Central memory CD8-positive, alpha-beta T cell (primary cell): ENCODE measurements around the gene MAP7D3.

ENCODE experiments used
- ATAC-seq: fragments of 150-1000 bp; cut with Tn5 transposase; replicated peaks from 2 replicates; pipeline ENCODE4 v1.10.0; 2022; ENCODE audit warnings: mild to moderate bottlenecking, moderate FRiP score, moderate number of reproducible peaks; ENCODE audit not compliant: poor library complexity, severe bottlenecking; ENCODE audit errors: extremely low read depth
- DNase-seq, 2 donors: peaks; one replicate each; pipeline ENCODE4 v3.0.0; 2021; ENCODE audit warnings: low spot score in 2 of 2
- H3K27ac Mint-ChIP-seq: one replicate; pipeline ENCODE4 v1.8.0; 2022; ENCODE audit warnings: low read depth, mild to moderate bottlenecking, moderate library complexity, mixed read lengths
- H3K27me3 Mint-ChIP-seq: one replicate; pipeline ENCODE4 v1.8.0; 2022; ENCODE audit warnings: mixed read lengths
- H3K36me3 Mint-ChIP-seq: one replicate; pipeline ENCODE4 v1.8.0; 2022; ENCODE audit warnings: mild to moderate bottlenecking, moderate library complexity, mixed read lengths; ENCODE audit not compliant: insufficient read depth
- H3K4me1 Mint-ChIP-seq: one replicate; pipeline ENCODE4 v1.8.0; 2022; ENCODE audit warnings: mixed read lengths
- H3K4me3 Mint-ChIP-seq: one replicate; pipeline ENCODE4 v1.8.0; 2022; ENCODE audit warnings: mild to moderate bottlenecking, moderate library complexity, mixed read lengths
- H3K9me3 Mint-ChIP-seq: one replicate; pipeline ENCODE4 v1.8.0; 2022; ENCODE audit warnings: mixed read lengths

The MAP7D3 gene

GRCh38 chrX:136210243-136210642 is 41.0 kb downstream of the MAP7D3 start:
- no peak overlapping the region for H3K27ac Mint-ChIP-seq
- H3K36me3 Mint-ChIP-seq: no peaks in the 10 kb centered on the region
- H3K9me3 Mint-ChIP-seq: no peaks in the 10 kb centered on the region
- H3K27me3 Mint-ChIP-seq: no peaks in the 10 kb centered on the region
- ATAC-seq: no peak
- no peaks in the 10 kb centered on the region for H3K4me1 Mint-ChIP-seq
- no peak overlapping the region for H3K4me3 Mint-ChIP-seq
- DNase-seq: no peak

GRCh38 chrX:136209751-136210150 is 41.4 kb downstream of the MAP7D3 start:
- H3K4me3 Mint-ChIP-seq: no peak overlapping the region
- H3K4me1 Mint-ChIP-seq: peaks cover 4% of the 10 kb centered on the region

GRCh38 chrX:136209016-136209738 is 42.0 kb downstream of the MAP7D3 start:
- ATAC-seq: no peak
- H3K36me3 Mint-ChIP-seq: no peaks in the 10 kb centered on the region
- H3K9me3 Mint-ChIP-seq: no peaks in the 10 kb centered on the region

More at GRCh38 chrX:136209751-136210150, 41.4 kb downstream of the MAP7D3 start:
- H3K36me3 Mint-ChIP-seq: no peaks in the 10 kb centered on the region
- H3K9me3 Mint-ChIP-seq: no peaks in the 10 kb centered on the region
- no peaks in the 10 kb centered on the region for H3K27me3 Mint-ChIP-seq
- DNase-seq: no peak
- no peak for ATAC-seq
- H3K27ac Mint-ChIP-seq: no peak overlapping the region

GRCh38 chrX:136207546-136207945 is 43.7 kb downstream of the MAP7D3 start:
- Mint-ChIP-seq H3K27me3 (no peaks in the 10 kb centered on the region), H3K27ac (no peak overlapping the region), H3K9me3 (no peaks in the 10 kb centered on the region), H3K36me3 (no peaks in the 10 kb centered on the region), H3K4me3 (no peak overlapping the region), H3K4me1 (peaks cover 13% of the 10 kb centered on the region)
- ATAC-seq: no peak
- no peak for DNase-seq

More at GRCh38 chrX:136209016-136209738, 42.0 kb downstream of the MAP7D3 start:
- Mint-ChIP-seq H3K4me3 (no peak overlapping the region), H3K27ac (no peak overlapping the region), H3K27me3 (no peaks in the 10 kb centered on the region), H3K4me1 (peaks cover 7% of the 10 kb centered on the region)
- no peak for DNase-seq

GRCh38 chrX:136206916-136207315 is 44.3 kb downstream of the MAP7D3 start:
- no peak overlapping the region for H3K27ac Mint-ChIP-seq
- no peak for DNase-seq

GRCh38 chrX:136205882-136206380 is 45.3 kb downstream of the MAP7D3 start:
- DNase-seq: no peak
- H3K27ac Mint-ChIP-seq: peak overlapping the region; percentile 6
- H3K4me3 Mint-ChIP-seq: no peak overlapping the region
- H3K27me3 Mint-ChIP-seq: no peaks in the 10 kb centered on the region
- H3K36me3 Mint-ChIP-seq: no peaks in the 10 kb centered on the region
- H3K9me3 Mint-ChIP-seq: no peaks in the 10 kb centered on the region
- ATAC-seq: no peak
- H3K4me1 Mint-ChIP-seq: peaks cover 13% of the 10 kb centered on the region

More at GRCh38 chrX:136206916-136207315, 44.3 kb downstream of the MAP7D3 start:
- ATAC-seq: no peak
- H3K9me3 Mint-ChIP-seq: no peaks in the 10 kb centered on the region
- H3K4me3 Mint-ChIP-seq: no peak overlapping the region
- no peaks in the 10 kb centered on the region for H3K27me3 Mint-ChIP-seq
- H3K36me3 Mint-ChIP-seq: no peaks in the 10 kb centered on the region
- peaks cover 13% of the 10 kb centered on the region for H3K4me1 Mint-ChIP-seq

GRCh38 chrX:136204571-136204970 is 46.6 kb downstream of the MAP7D3 start:
- H3K4me3 Mint-ChIP-seq: peak overlapping the region; percentile 18
- no peaks in the 10 kb centered on the region for H3K36me3 Mint-ChIP-seq
- DNase-seq (no peak), ATAC-seq (peak; percentile 55)
- no peaks in the 10 kb centered on the region for H3K27me3 Mint-ChIP-seq
- peaks cover 13% of the 10 kb centered on the region for H3K4me1 Mint-ChIP-seq
- H3K27ac Mint-ChIP-seq: peak overlapping the region; percentile 83
- H3K9me3 Mint-ChIP-seq: no peaks in the 10 kb centered on the region

GRCh38 chrX:136203951-136204350 is 47.2 kb downstream of the MAP7D3 start:
- H3K27me3 Mint-ChIP-seq: no peaks in the 10 kb centered on the region
- no peak overlapping the region for H3K27ac Mint-ChIP-seq
- H3K36me3 Mint-ChIP-seq: no peaks in the 10 kb centered on the region
- DNase-seq (no peak), ATAC-seq (no peak)
- peaks cover 13% of the 10 kb centered on the region for H3K4me1 Mint-ChIP-seq
- H3K4me3 Mint-ChIP-seq: no peak overlapping the region
- no peaks in the 10 kb centered on the region for H3K9me3 Mint-ChIP-seq

- H3K27ac Mint-ChIP-seq: no peak overlapping the region
- H3K4me3 Mint-ChIP-seq: no peak overlapping the region
- peaks cover 13% of the 10 kb centered on the region for H3K4me1 Mint-ChIP-seq
- DNase-seq (no peak), ATAC-seq (peak; percentile 65)
- H3K27me3 Mint-ChIP-seq: no peaks in the 10 kb centered on the region
- H3K36me3 Mint-ChIP-seq: no peaks in the 10 kb centered on the region
- H3K9me3 Mint-ChIP-seq: no peaks in the 10 kb centered on the region
Measured at GRCh38 chrX:136203438-136203837, 47.8 kb downstream of the MAP7D3 start.

GRCh38 chrX:136202889-136203288 is 48.3 kb downstream of the MAP7D3 start:
- Mint-ChIP-seq H3K27me3 (no peaks in the 10 kb centered on the region), H3K4me1 (peaks cover 13% of the 10 kb centered on the region), H3K9me3 (no peaks in the 10 kb centered on the region), H3K4me3 (no peak overlapping the region), H3K36me3 (no peaks in the 10 kb centered on the region), H3K27ac (no peak overlapping the region)
- no peak for DNase-seq
- ATAC-seq: no peak

GRCh38 chrX:136201601-136202000 is 49.6 kb downstream of the MAP7D3 start:
- no peak overlapping the region for H3K27ac Mint-ChIP-seq
- H3K27me3 Mint-ChIP-seq: no peaks in the 10 kb centered on the region
- no peaks in the 10 kb centered on the region for H3K9me3 Mint-ChIP-seq
- peaks cover 13% of the 10 kb centered on the region for H3K4me1 Mint-ChIP-seq
- no peaks in the 10 kb centered on the region for H3K36me3 Mint-ChIP-seq
- H3K4me3 Mint-ChIP-seq: no peak overlapping the region
- ATAC-seq: no peak
- DNase-seq: no peak

- no peak for ATAC-seq
- Mint-ChIP-seq H3K4me3 (no peak overlapping the region), H3K36me3 (no peaks in the 10 kb centered on the region), H3K27ac (no peak overlapping the region), H3K4me1 (peaks cover 13% of the 10 kb centered on the region), H3K27me3 (no peaks in the 10 kb centered on the region), H3K9me3 (no peaks in the 10 kb centered on the region)
- no peak for DNase-seq
Measured at GRCh38 chrX:136200466-136200865, 50.7 kb downstream of the MAP7D3 start.

GRCh38 chrX:136199365-136199764 is 51.8 kb downstream of the MAP7D3 start:
- no peak for ATAC-seq
- H3K4me1 Mint-ChIP-seq: peaks cover 6% of the 10 kb centered on the region
- H3K4me3 Mint-ChIP-seq: no peak overlapping the region
- H3K9me3 Mint-ChIP-seq: no peaks in the 10 kb centered on the region
- no peak for DNase-seq
- no peak overlapping the region for H3K27ac Mint-ChIP-seq
- no peaks in the 10 kb centered on the region for H3K36me3 Mint-ChIP-seq
- H3K27me3 Mint-ChIP-seq: no peaks in the 10 kb centered on the region
